Uterus (tissue), 2 donors: ENCODE data around the gene TMEM26.

Source experiments
- CTCF ChIP-seq, 4 experiments: fragments of 200-600 bp in 2 of 4; fragments of 450-650 bp in 2 of 4; sonication (generic) in 2 of 4; IDR thresholded peaks; one replicate each; pipeline ENCODE4 v1.5.1; 2016 to 2019; ENCODE audit warnings: antibody characterized with exemption in 4 of 4, mild to moderate bottlenecking in 2 of 4, moderate library complexity in 1 of 4
- POLR2A ChIP-seq, 2 donors: fragments of 450-650 bp; IDR thresholded peaks; one replicate each; pipeline ENCODE4 v1.6.1; 2016; ENCODE audit warnings: antibody characterized with exemption in 2 of 2, mild to moderate bottlenecking in 1 of 2, moderate library complexity in 1 of 2

GRCh38 chr10:61404751-61405150 lies 48.4 kb downstream of the TMEM26 start:
- no peak for TF ChIP-seq CTCF (IDR thresholded peaks at IDR 0.05)
- no peak for TF ChIP-seq POLR2A (IDR thresholded peaks at IDR 0.05)
